K562 (cell line): ENCODE results near the gene DIPK1A.

Source experiments
- BCOR ChIP-seq: fragments of 450-650 bp; IDR thresholded peaks from 2 replicates; pipeline ENCODE4 v1.6.1; 2016
- DDX20 ChIP-seq: fragments of 450-650 bp; IDR thresholded peaks from 2 replicates; pipeline ENCODE4 v1.6.1; 2016; ENCODE audit warnings: missing genetic modification characterization, low read depth, mild to moderate bottlenecking, missing compliant biosample characterization, moderate library complexity
- EZH2 ChIP-seq: IDR thresholded peaks from 2 replicates; pipeline ENCODE4 v1.6.1; 2012; ENCODE audit warnings: low read depth, mild to moderate bottlenecking, inconsistent platforms, low read length, borderline replicate concordance
- FOXM1 ChIP-seq, 2 experiments: fragments of 450-650 bp in 1 of 2; sonication (generic) in 1 of 2; formaldehyde crosslinking in 1 of 2; IDR thresholded peaks; 2 replicates each; pipeline versions ENCODE4 v1.6.1 to v1.9.0; 2017 to 2022; ENCODE audit warnings: low read depth in 2 of 2, mild to moderate bottlenecking in 2 of 2, missing genetic modification reagents in 1 of 2, moderate library complexity in 1 of 2
- POLR2A ChIP-seq: fragments of 450-650 bp; conservative IDR thresholded peaks from 2 replicates; pipeline ENCODE4 v1.6.1; 2016
- PURB ChIP-seq: sonication (generic); formaldehyde crosslinking; IDR thresholded peaks from 2 replicates; pipeline ENCODE4 v1.9.0; 2021; ENCODE audit warnings: low read depth, mild to moderate bottlenecking, missing genetic modification reagents
- SRSF9 ChIP-seq: fragments of 200-400 bp; formaldehyde crosslinking; IDR thresholded peaks from 2 replicates; pipeline ENCODE4 v1.6.1; 2017; ENCODE audit warnings: low read depth, low read length, borderline replicate concordance
- STAT5A ChIP-seq: IDR thresholded peaks from 2 replicates; pipeline ENCODE4 v1.6.1; 2012; ENCODE audit warnings: low read length, inconsistent platforms, borderline replicate concordance
- TAF1 ChIP-seq: IDR thresholded peaks from 2 replicates; pipeline ENCODE4 v1.6.1; 2011; ENCODE audit warnings: mild to moderate bottlenecking, low read length, moderate library complexity; ENCODE audit not compliant: insufficient read depth, control insufficient read depth, severe bottlenecking; ENCODE audit errors: extremely low read depth
- TAF9B ChIP-seq: fragments of 450-650 bp; IDR thresholded peaks from 2 replicates; pipeline ENCODE4 v1.6.1; 2018; ENCODE audit warnings: mild to moderate bottlenecking; ENCODE audit not compliant: partially characterized antibody
- ZNF830 ChIP-seq: fragments of 250-450 bp; sonication (Bioruptor Pico); IDR thresholded peaks from 2 replicates; pipeline ENCODE4 v1.5.0; 2021; ENCODE audit warnings: mild to moderate bottlenecking
- TF ChIP-seq, protein P1 (sequence below), 3 experiments: IDR thresholded peaks in 2 of 3; conservative IDR thresholded peaks in 1 of 3; 2 replicates each; pipeline ENCODE4 v1.5.1; 2011 to 2012; ENCODE audit warnings: low read length in 3 of 3, mild to moderate bottlenecking in 3 of 3, control low read depth in 2 of 3, improper control_type of control experiment in 1 of 3, inconsistent platforms in 1 of 3, low read depth in 1 of 3, mixed read lengths in 1 of 3, moderate library complexity in 1 of 3; ENCODE audit not compliant: insufficient read depth in 2 of 3

GRCh38 chr1:92864131-92864530, 97.1 kb downstream of the DIPK1A start:
- TF ChIP-seq, protein P1, sequence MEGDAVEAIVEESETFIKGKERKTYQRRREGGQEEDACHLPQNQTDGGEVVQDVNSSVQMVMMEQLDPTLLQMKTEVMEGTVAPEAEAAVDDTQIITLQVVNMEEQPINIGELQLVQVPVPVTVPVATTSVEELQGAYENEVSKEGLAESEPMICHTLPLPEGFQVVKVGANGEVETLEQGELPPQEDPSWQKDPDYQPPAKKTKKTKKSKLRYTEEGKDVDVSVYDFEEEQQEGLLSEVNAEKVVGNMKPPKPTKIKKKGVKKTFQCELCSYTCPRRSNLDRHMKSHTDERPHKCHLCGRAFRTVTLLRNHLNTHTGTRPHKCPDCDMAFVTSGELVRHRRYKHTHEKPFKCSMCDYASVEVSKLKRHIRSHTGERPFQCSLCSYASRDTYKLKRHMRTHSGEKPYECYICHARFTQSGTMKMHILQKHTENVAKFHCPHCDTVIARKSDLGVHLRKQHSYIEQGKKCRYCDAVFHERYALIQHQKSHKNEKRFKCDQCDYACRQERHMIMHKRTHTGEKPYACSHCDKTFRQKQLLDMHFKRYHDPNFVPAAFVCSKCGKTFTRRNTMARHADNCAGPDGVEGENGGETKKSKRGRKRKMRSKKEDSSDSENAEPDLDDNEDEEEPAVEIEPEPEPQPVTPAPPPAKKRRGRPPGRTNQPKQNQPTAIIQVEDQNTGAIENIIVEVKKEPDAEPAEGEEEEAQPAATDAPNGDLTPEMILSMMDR (IDR thresholded peaks at IDR 0.05 in 2 of 3, conservative IDR thresholded peaks at IDR 0.05 in 1 of 3; ENCODE audit: insufficient read depth in 2 of 3, low read depth in 1 of 3, low read length in 3 of 3) = no peak
- TF ChIP-seq ZNF830 (no peak), SRSF9 (no peak), DDX20 (tag) (no peak), EZH2 (no peak), FOXM1 (IDR thresholded peaks at IDR 0.05; ENCODE audit: low read depth) (no peak), FOXM1 (CRISPR knock-in tag; IDR thresholded peaks at IDR 0.05; ENCODE audit: low read depth) (no peak), BCOR (no peak), TAF1 (no peak), PURB (CRISPR knock-in tag) (no peak), POLR2A (no peak), TAF9B (no peak), STAT5A (no peak)
